HG03457 (cell line): Measurements from ENCODE around the gene PSENEN.
"Not testable (repeated sequence)": the region's sequence is repeated elsewhere in the genome, so short reads cannot be mapped to it uniquely, and the experiment has no call there.

Source experiments
- ATAC-seq: cut with Tn5 transposase; IDR thresholded peaks from one replicate; pipeline ENCODE4 v1.9.1; 2021; ENCODE audit warnings: moderate number of reproducible peaks; ENCODE audit not compliant: unreplicated experiment

PSENEN gene

GRCh38 chr19:35718345-35719041, 27.0 kb upstream of the PSENEN start:
- ATAC-seq, result no peak

GRCh38 chr19:35719402-35720162, 25.9 kb upstream of the PSENEN start:
- ATAC-seq, result no peak

- ATAC-seq, result no peak
Measured at GRCh38 chr19:35720163-35720524, 25.3 kb upstream of the PSENEN start.

GRCh38 chr19:35720648-35721047, 24.8 kb upstream of the PSENEN start:
- ATAC-seq, result no peak

- ATAC-seq, result no peak
Measured at GRCh38 chr19:35721374-35721773, 24.1 kb upstream of the PSENEN start.

GRCh38 chr19:35722461-35722860, 23.0 kb upstream of the PSENEN start:
- ATAC-seq, result no peak

GRCh38 chr19:35722897-35723296, 22.6 kb upstream of the PSENEN start:
- ATAC-seq, result no peak

GRCh38 chr19:35723671-35724070, 21.8 kb upstream of the PSENEN start:
- ATAC-seq, result no peak

- ATAC-seq, result not testable (repeated sequence)
Measured at GRCh38 chr19:35724132-35724531, 21.3 kb upstream of the PSENEN start.

- ATAC-seq, result no peak
Measured at GRCh38 chr19:35724560-35724959, 20.9 kb upstream of the PSENEN start.

GRCh38 chr19:35725216-35725861, 20.1 kb upstream of the PSENEN start:
- ATAC-seq, result no peak

GRCh38 chr19:35727053-35727955, 18.1 kb upstream of the PSENEN start:
- ATAC-seq, result no peak

- ATAC-seq, result no peak
Measured at GRCh38 chr19:35727956-35728706, 17.3 kb upstream of the PSENEN start.

- ATAC-seq, result no peak
Measured at GRCh38 chr19:35729021-35729420, 16.4 kb upstream of the PSENEN start.

GRCh38 chr19:35729763-35730162, 15.7 kb upstream of the PSENEN start:
- no peak for ATAC-seq

GRCh38 chr19:35730326-35730725, 15.1 kb upstream of the PSENEN start:
- ATAC-seq, result no peak

GRCh38 chr19:35731353-35731752, 14.1 kb upstream of the PSENEN start:
- no peak for ATAC-seq

- ATAC-seq, result no peak
Measured at GRCh38 chr19:35731779-35732405, 13.6 kb upstream of the PSENEN start.

- no peak for ATAC-seq
Measured at GRCh38 chr19:35732540-35733179, 12.8 kb upstream of the PSENEN start.
